GM12878 (cell line): ENCODE data around the gene DNAJB2. TPM values are rescaled to one million over a fixed set of nuclear protein-coding genes. Genes with fewer than 3 reads are reported as not detected.

Experiments used
- ATAC-seq: fragments of 200-7000 bp; cut with Tn5 transposase; 3 replicates; pipeline ENCODE4 v1.9.1; 2020; ENCODE audit warnings: mild to moderate bottlenecking, moderate library complexity
- BruUV-seq: library from RNA; stranded (reverse); fragments of 400-500 nt; replicated peaks from 2 replicates; lab custom pipeline; 2021; lab: Mats Ljungman, UMichigan
- CTCF ChIA-PET: fragments of 300-600 bp; sonication (Branson Sonifier 250); formaldehyde crosslinking; extraction: SDS; loops from one replicate; lab custom pipeline; 2021; ENCODE audit warnings: inconsistent platforms; lab: Yijun Ruan, JAX
- POLR2A ChIA-PET: fragments of 350-600 bp; formaldehyde crosslinking; extraction: SDS; loops from one replicate; lab custom pipeline; 2021; ENCODE audit warnings: inconsistent platforms; lab: Charles Lee
- RAD21 ChIA-PET: fragments of 300-600 bp; sonication (Branson Sonifier 250); formaldehyde crosslinking; loops from one replicate; lab custom pipeline; 2023; ENCODE audit warnings: antibody characterized with exemption; ENCODE audit not compliant: unreplicated experiment; lab: Charles Lee
- SMC1A ChIA-PET: fragments of 300-600 bp; sonication (Branson Sonifier 250); formaldehyde crosslinking; loops from one replicate; lab custom pipeline; 2023; ENCODE audit not compliant: unreplicated experiment, uncharacterized antibody; lab: Charles Lee
- DNase-seq: peaks from one replicate; pipeline ENCODE4 v3.0.0-alpha.2; 2011; ENCODE audit warnings: low read depth, low spot score
- FAIRE-seq: peaks from 3 replicates; lab custom pipeline; 2011; peaks lifted over from hg19 to GRCh38; lab: Jason Lieb, UNC
- H2AFZ ChIP-seq: 2 replicates; pipeline ENCODE4 v1.6.0; 2011; ENCODE audit warnings: low read depth, low read length, control low read depth; ENCODE audit not compliant: control insufficient read depth
- H3K27ac ChIP-seq: 2 replicates; pipeline ENCODE4 v1.5.1; 2011; ENCODE audit warnings: control low read depth; ENCODE audit not compliant: control insufficient read depth, insufficient read depth
- H3K27me3 ChIP-seq, 2 experiments: replicated peaks in 1 of 2; 2 replicates each; pipeline versions ENCODE4 v1.6.0 to v1.6.1; 2011; ENCODE audit warnings: low read length in 1 of 2; ENCODE audit not compliant: control insufficient read depth in 2 of 2, insufficient read depth in 2 of 2
- H3K36me3 ChIP-seq, 2 experiments: 2 replicates each; pipeline ENCODE4 v1.5.1; 2011; ENCODE audit warnings: low read length in 1 of 2; ENCODE audit not compliant: control insufficient read depth in 2 of 2, insufficient read depth in 2 of 2
- H3K4me1 ChIP-seq: 2 replicates; pipeline ENCODE4 v1.6.1; 2011; ENCODE audit warnings: mild to moderate bottlenecking, low read length, moderate library complexity, mixed read lengths; ENCODE audit not compliant: control insufficient read depth, insufficient read depth
- H3K4me2 ChIP-seq: 2 replicates; pipeline ENCODE4 v1.6.0; 2011; ENCODE audit warnings: control low read depth; ENCODE audit not compliant: control insufficient read depth, insufficient read depth
- H3K4me3 ChIP-seq: fragments of 200-600 bp; sonication (generic); 2 replicates; pipeline ENCODE4 v1.5.1; 2016
- H3K79me2 ChIP-seq: 2 replicates; pipeline ENCODE4 v1.6.0; 2011; ENCODE audit warnings: low read length; ENCODE audit not compliant: control insufficient read depth, insufficient read depth
- H3K9ac ChIP-seq: 2 replicates; pipeline ENCODE4 v1.8.0; 2011; ENCODE audit warnings: low read length, control low read depth, mixed read lengths; ENCODE audit not compliant: control insufficient read depth, insufficient read depth
- H3K9me3 ChIP-seq: replicated peaks from 3 replicates; pipeline ENCODE4 v1.5.1; 2011; ENCODE audit warnings: mild to moderate bottlenecking, low read length; ENCODE audit not compliant: control insufficient read depth, insufficient read depth
- H4K20me1 ChIP-seq: 2 replicates; pipeline ENCODE4 v1.6.0; 2011; ENCODE audit not compliant: control insufficient read depth, insufficient read depth
- CREM ChIP-seq: IDR thresholded peaks from 2 replicates; pipeline ENCODE4 v1.6.1; 2014; ENCODE audit warnings: antibody characterized with exemption, low read depth
- ESRRA ChIP-seq: IDR thresholded peaks from 2 replicates; pipeline ENCODE4 v1.6.1; 2012; ENCODE audit warnings: mild to moderate bottlenecking, low read length, improper control_type of control experiment
- FOXM1 ChIP-seq: IDR thresholded peaks from 2 replicates; pipeline ENCODE4 v1.6.1; 2012; ENCODE audit warnings: low read depth, mild to moderate bottlenecking, inconsistent platforms, low read length, moderate library complexity
- JUND ChIP-seq: IDR thresholded peaks from 2 replicates; pipeline ENCODE4 v1.6.1; 2012; ENCODE audit warnings: low read depth, mild to moderate bottlenecking, low read length, improper control_type of control experiment, moderate library complexity
- MTA3 ChIP-seq: IDR thresholded peaks from 2 replicates; pipeline ENCODE4 v1.6.1; 2012; ENCODE audit warnings: low read length, inconsistent platforms, borderline replicate concordance
- NR2F1 ChIP-seq: fragments of 450-650 bp; conservative IDR thresholded peaks from 2 replicates; pipeline ENCODE4 v1.6.1; 2017; ENCODE audit warnings: mild to moderate bottlenecking
- PAX5 ChIP-seq: IDR thresholded peaks from 2 replicates; pipeline ENCODE4 v1.6.1; 2011; ENCODE audit warnings: low read depth, low read length, borderline replicate concordance
- TBL1XR1 ChIP-seq: IDR thresholded peaks from 2 replicates; pipeline ENCODE4 v1.6.1; 2012; ENCODE audit warnings: low read depth, low read length, improper control_type of control experiment
- WGBS: methylation state at CpG from one replicate; pipeline ENCODE4 v1.1.6; 2016; ENCODE audit warnings: low lambda C conversion rate; ENCODE audit not compliant: insufficient replicate concordance, insufficient coverage; ENCODE audit errors: missing lambda C conversion rate; 5-methylcytosine and 5-hydroxymethylcytosine counted together
- in situ Hi-C: fragments of 300-500 bp; cut with MboI; formaldehyde crosslinking; loops from 9 replicates; pipeline ENCODE4 v1.14.3; 2018; ENCODE audit warnings: mixed read lengths
- intact Hi-C: fragments of 100-400 bp; cut with micrococcal nuclease; formaldehyde crosslinking; loops from one replicate; pipeline ENCODE4 v1.14.2; 2022; ENCODE audit not compliant: unreplicated experiment
- polyA plus RNA-seq, 11 experiments: library from polyadenylated mRNA; depleted of rRNA in 4 of 11; unstranded in 6 of 11; stranded (reverse) in 5 of 11; fragments of >200 nt; fragmentation: Nextera tagmentation in 4 of 11; fragmentation: Illumina TruSeq in 1 of 11; extraction: Ambion mirVana in 4 of 11; extraction: Trizol in 1 of 11; gene quantifications; 1 replicate in 1 of 11; 2 replicates in 10 of 11; pipeline versions ENCODE4 v1.2.1 to v1.2.3, GENCODE V29; 2011 to 2016; ENCODE audit warnings: inconsistent platforms in 2 of 11, missing spikeins in 2 of 11, low read depth in 1 of 11
- total RNA-seq, 4 experiments: library from RNA; depleted of rRNA in 3 of 4; stranded (reverse); fragments of >200 nt in 3 of 4; fragmentation: Illumina TruSeq in 1 of 4; extraction: Trizol in 1 of 4; gene quantifications; 2 replicates each; pipeline versions ENCODE4 v1.2.1 to v1.2.3, GENCODE V29; 2013 to 2021
- TF ChIP-seq, protein P1 (sequence below): IDR thresholded peaks from 2 replicates; pipeline ENCODE4 v1.6.1; 2012; ENCODE audit warnings: mild to moderate bottlenecking, low read depth, low read length
- TF ChIP-seq, protein P2 (sequence below): fragments of 450-650 bp; formaldehyde crosslinking; IDR thresholded peaks from 2 replicates; pipeline ENCODE4 v1.5.0; 2022; ENCODE audit warnings: mild to moderate bottlenecking, missing genetic modification characterization
- TF ChIP-seq, protein P3 (sequence below): IDR thresholded peaks from 2 replicates; pipeline ENCODE4 v1.6.1; 2011; ENCODE audit warnings: low read depth, low read length, improper control_type of control experiment, borderline replicate concordance
- TF ChIP-seq, protein P4 (sequence below): IDR thresholded peaks from 2 replicates; pipeline ENCODE4 v1.6.1; 2012; ENCODE audit warnings: low read length, inconsistent platforms

DNAJB2 gene
- total and polyA plus RNA-seq, 10 of the 15 experiments (the other 5 are each of a cell fraction or from before 2014, with no cell fraction given): 0.26 to 36.5 (median 12.5) TPM

DNA sequence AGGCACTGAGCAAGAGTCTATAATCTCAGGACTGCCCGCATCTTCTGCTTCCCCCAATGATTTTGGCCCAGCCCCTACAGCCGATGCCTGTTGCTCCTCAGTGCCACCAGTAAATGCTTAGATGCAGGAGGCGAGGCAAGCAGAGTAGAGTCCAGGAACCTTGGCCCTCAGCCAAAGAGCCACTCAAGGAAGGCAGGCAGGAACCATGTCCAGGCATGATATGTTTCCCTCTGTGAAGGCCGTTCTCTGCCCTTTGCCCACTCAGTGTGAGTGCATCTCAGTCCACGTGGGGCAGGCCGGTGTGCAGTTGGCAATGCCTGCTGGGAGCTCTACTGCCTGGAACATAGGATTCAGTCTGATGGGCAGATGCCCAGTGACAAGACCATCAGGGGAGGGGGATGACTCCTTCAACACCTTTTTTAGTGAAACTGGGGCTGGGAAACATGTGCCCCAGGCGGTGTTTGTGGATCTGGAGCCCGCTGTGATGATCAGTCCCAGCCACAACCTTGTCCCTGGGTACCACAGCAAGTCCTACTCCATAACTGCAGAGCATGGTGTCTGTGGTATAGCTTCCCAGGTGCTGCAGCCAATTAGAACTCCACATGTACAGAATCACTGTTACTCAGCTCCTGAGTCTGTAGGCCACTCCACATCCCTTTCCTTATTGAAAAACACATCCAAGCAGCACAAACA is 9.7 kb upstream of the DNAJB2 start:
- Histone ChIP-seq H3K27me3 (no peaks in the 10 kb centered on the region), H3K4me2 (no peak overlapping the region), H3K79me2 (no peaks in the 10 kb centered on the region), H3K9me3 (no peaks in the 10 kb centered on the region), H3K36me3 (no peaks in the 10 kb centered on the region), H4K20me1 (no peaks in the 10 kb centered on the region), H3K27ac (no peak overlapping the region), H3K4me1 (no peaks in the 10 kb centered on the region)
- ChIA-PET CTCF (interaction anchor here (1.1 to 1.6 kb wide), 3 partner anchors 8 to 26 kb away, joined by 3 to 4 read pairs (median 4); no protein-coding TSS in a partner anchor), RAD21 (interaction anchor here (1.1 kb wide), 1 partner anchor 14 kb away, joined by 3 read pairs; no protein-coding TSS in a partner anchor), SMC1A (interaction anchor here (1.0 to 1.8 kb wide), 2 partner anchors 24 to 26 kb away, joined by 4 to 6 read pairs; partner anchors contain the start of genes GLB1L and STK16)
- intact Hi-C loops: no loop called here
- ATAC-seq (no peak), DNase-seq (no peak)
- in situ Hi-C loops: no loop called here
- TF ChIP-seq, protein P1, sequence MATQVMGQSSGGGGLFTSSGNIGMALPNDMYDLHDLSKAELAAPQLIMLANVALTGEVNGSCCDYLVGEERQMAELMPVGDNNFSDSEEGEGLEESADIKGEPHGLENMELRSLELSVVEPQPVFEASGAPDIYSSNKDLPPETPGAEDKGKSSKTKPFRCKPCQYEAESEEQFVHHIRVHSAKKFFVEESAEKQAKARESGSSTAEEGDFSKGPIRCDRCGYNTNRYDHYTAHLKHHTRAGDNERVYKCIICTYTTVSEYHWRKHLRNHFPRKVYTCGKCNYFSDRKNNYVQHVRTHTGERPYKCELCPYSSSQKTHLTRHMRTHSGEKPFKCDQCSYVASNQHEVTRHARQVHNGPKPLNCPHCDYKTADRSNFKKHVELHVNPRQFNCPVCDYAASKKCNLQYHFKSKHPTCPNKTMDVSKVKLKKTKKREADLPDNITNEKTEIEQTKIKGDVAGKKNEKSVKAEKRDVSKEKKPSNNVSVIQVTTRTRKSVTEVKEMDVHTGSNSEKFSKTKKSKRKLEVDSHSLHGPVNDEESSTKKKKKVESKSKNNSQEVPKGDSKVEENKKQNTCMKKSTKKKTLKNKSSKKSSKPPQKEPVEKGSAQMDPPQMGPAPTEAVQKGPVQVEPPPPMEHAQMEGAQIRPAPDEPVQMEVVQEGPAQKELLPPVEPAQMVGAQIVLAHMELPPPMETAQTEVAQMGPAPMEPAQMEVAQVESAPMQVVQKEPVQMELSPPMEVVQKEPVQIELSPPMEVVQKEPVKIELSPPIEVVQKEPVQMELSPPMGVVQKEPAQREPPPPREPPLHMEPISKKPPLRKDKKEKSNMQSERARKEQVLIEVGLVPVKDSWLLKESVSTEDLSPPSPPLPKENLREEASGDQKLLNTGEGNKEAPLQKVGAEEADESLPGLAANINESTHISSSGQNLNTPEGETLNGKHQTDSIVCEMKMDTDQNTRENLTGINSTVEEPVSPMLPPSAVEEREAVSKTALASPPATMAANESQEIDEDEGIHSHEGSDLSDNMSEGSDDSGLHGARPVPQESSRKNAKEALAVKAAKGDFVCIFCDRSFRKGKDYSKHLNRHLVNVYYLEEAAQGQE: no peak
- no peak for TF ChIP-seq TBL1XR1
- TF ChIP-seq, protein P2, sequence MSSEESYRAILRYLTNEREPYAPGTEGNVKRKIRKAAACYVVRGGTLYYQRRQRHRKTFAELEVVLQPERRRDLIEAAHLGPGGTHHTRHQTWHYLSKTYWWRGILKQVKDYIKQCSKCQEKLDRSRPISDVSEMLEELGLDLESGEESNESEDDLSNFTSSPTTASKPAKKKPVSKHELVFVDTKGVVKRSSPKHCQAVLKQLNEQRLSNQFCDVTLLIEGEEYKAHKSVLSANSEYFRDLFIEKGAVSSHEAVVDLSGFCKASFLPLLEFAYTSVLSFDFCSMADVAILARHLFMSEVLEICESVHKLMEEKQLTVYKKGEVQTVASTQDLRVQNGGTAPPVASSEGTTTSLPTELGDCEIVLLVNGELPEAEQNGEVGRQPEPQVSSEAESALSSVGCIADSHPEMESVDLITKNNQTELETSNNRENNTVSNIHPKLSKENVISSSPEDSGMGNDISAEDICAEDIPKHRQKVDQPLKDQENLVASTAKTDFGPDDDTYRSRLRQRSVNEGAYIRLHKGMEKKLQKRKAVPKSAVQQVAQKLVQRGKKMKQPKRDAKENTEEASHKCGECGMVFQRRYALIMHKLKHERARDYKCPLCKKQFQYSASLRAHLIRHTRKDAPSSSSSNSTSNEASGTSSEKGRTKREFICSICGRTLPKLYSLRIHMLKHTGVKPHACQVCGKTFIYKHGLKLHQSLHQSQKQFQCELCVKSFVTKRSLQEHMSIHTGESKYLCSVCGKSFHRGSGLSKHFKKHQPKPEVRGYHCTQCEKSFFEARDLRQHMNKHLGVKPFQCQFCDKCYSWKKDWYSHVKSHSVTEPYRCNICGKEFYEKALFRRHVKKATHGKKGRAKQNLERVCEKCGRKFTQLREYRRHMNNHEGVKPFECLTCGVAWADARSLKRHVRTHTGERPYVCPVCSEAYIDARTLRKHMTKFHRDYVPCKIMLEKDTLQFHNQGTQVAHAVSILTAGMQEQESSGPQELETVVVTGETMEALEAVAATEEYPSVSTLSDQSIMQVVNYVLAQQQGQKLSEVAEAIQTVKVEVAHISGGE (CRISPR knock-in tag): no peak
- no peak for TF ChIP-seq MTA3
- TF ChIP-seq PAX5: no peak
- TF ChIP-seq FOXM1: no peak
- TF ChIP-seq, protein P3, sequence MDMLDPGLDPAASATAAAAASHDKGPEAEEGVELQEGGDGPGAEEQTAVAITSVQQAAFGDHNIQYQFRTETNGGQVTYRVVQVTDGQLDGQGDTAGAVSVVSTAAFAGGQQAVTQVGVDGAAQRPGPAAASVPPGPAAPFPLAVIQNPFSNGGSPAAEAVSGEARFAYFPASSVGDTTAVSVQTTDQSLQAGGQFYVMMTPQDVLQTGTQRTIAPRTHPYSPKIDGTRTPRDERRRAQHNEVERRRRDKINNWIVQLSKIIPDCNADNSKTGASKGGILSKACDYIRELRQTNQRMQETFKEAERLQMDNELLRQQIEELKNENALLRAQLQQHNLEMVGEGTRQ: no peak
- no peak for TF ChIP-seq JUND
- TF ChIP-seq NR2F1: no peak
- TF ChIP-seq ESRRA: no peak
- TF ChIP-seq, protein P4, sequence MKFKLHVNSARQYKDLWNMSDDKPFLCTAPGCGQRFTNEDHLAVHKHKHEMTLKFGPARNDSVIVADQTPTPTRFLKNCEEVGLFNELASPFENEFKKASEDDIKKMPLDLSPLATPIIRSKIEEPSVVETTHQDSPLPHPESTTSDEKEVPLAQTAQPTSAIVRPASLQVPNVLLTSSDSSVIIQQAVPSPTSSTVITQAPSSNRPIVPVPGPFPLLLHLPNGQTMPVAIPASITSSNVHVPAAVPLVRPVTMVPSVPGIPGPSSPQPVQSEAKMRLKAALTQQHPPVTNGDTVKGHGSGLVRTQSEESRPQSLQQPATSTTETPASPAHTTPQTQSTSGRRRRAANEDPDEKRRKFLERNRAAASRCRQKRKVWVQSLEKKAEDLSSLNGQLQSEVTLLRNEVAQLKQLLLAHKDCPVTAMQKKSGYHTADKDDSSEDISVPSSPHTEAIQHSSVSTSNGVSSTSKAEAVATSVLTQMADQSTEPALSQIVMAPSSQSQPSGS: no peak
- TF ChIP-seq CREM: no peak
- TF ChIP-seq, all 136 proteins: peak for 0
- POLR2A ChIA-PET: interaction anchor here (1.3 to 1.4 kb wide), 2 partner anchors 9 to 63 kb away, joined by 4 to 8 read pairs; partner anchors contain the start of gene ZFAND2B
- 51% methylated on average over 8 of the region's 8 CpGs for WGBS
- Histone ChIP-seq H3K9ac (no peak overlapping the region), H2AFZ (no peak overlapping the region), H3K4me3 (no peak overlapping the region)
- BruUV-seq: no TSS peak
- no peak for FAIRE-seq
